Uterus (tissue), 2 donors: ENCODE measurements around the gene AK9.

Experiments used
- POLR2A ChIP-seq, 2 donors: fragments of 450-650 bp; IDR thresholded peaks; one replicate each; pipeline ENCODE4 v1.6.1; 2016; ENCODE audit warnings: antibody characterized with exemption in 2 of 2, mild to moderate bottlenecking in 1 of 2, moderate library complexity in 1 of 2
- TF ChIP-seq, protein P1 (sequence below), 4 experiments: fragments of 200-600 bp in 2 of 4; fragments of 450-650 bp in 2 of 4; sonication (generic) in 2 of 4; IDR thresholded peaks; one replicate each; pipeline ENCODE4 v1.5.1; 2016 to 2019; ENCODE audit warnings: antibody characterized with exemption in 4 of 4, mild to moderate bottlenecking in 2 of 4, moderate library complexity in 1 of 4

GRCh38 chr6:109450801-109451200 is 240.2 kb downstream of the AK9 start:
- TF ChIP-seq, protein P1, sequence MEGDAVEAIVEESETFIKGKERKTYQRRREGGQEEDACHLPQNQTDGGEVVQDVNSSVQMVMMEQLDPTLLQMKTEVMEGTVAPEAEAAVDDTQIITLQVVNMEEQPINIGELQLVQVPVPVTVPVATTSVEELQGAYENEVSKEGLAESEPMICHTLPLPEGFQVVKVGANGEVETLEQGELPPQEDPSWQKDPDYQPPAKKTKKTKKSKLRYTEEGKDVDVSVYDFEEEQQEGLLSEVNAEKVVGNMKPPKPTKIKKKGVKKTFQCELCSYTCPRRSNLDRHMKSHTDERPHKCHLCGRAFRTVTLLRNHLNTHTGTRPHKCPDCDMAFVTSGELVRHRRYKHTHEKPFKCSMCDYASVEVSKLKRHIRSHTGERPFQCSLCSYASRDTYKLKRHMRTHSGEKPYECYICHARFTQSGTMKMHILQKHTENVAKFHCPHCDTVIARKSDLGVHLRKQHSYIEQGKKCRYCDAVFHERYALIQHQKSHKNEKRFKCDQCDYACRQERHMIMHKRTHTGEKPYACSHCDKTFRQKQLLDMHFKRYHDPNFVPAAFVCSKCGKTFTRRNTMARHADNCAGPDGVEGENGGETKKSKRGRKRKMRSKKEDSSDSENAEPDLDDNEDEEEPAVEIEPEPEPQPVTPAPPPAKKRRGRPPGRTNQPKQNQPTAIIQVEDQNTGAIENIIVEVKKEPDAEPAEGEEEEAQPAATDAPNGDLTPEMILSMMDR (IDR thresholded peaks at IDR 0.05) = no peak
- TF ChIP-seq POLR2A (IDR thresholded peaks at IDR 0.05) = no peak
